HG03039 (cell line): ENCODE results near the gene NSMF.
"Not testable (repeated sequence)": the region's sequence is repeated elsewhere in the genome, so short reads cannot be mapped to it uniquely, and the experiment has no call there.

ENCODE experiments used
- ATAC-seq: cut with Tn5 transposase; IDR thresholded peaks from one replicate; pipeline ENCODE4 v1.9.1; 2021; ENCODE audit warnings: mild to moderate bottlenecking, moderate library complexity; ENCODE audit not compliant: unreplicated experiment

Gene NSMF

DNA sequence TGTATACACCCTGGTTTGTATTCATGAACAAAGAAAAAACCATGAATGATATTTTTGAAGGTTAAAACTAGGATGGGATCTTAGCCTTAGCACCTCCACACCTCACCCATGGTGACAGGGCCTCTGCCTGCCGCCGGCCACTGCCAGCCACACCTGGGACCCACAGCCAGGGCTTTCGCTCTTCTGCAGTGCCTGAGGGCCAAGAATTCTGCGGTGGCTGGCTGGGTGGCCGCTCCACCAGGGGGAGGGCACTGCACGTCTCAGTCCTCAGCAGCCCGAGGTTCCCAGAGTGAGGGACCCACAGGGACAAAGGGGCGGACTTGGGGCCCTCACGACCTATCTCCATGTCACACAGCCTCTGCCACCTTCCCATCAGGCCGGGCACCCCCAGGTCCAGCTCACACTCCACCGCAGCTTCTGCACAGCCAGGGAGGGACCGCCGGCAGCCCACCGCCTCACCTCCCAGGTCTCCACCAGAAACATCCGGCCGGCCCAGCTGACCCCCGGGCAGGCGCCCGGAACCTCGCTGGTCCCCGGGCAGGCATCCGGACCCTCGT lies 43.0 kb downstream of the NSMF start:
- no peak for ATAC-seq

DNA sequence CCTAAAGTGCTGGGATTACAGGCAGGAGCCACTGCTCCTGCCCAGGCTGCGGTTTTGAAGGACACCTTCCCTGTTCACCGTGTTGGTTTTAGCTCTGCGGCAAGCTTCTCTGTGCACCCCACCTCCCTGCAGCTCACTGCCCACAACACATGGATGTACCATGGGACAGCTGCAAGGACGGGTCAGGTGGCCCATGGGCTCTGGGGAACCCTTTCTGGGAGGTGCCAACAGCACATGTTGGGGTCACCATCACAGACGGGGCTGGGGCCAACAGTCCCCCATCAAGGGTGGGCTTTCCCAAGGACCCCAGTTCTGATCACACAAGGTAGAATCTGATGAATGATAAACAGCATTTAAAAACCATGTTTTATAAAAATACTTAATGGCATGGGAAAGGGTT lies 43.7 kb downstream of the NSMF start:
- ATAC-seq: no peak

DNA sequence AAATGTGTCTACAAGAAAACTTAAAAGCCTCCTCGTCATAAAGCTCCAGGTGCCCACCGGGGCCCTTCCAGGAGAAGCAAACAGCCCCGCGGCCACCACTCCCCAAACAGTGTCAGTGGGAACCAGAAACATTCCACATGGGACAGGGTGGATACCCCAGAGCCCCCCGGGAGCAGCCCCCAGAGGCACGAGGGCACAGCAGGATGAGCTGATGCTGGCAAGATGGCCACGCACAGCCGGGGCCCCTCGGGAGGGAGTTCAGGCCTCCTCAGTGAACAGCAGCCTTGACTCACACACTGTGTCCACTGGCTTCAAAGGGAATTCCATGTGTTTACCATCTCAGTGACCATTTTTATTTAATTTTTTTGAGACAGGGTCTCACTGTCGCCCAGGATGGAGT lies 46.7 kb downstream of the NSMF start:
- ATAC-seq: no peak

DNA sequence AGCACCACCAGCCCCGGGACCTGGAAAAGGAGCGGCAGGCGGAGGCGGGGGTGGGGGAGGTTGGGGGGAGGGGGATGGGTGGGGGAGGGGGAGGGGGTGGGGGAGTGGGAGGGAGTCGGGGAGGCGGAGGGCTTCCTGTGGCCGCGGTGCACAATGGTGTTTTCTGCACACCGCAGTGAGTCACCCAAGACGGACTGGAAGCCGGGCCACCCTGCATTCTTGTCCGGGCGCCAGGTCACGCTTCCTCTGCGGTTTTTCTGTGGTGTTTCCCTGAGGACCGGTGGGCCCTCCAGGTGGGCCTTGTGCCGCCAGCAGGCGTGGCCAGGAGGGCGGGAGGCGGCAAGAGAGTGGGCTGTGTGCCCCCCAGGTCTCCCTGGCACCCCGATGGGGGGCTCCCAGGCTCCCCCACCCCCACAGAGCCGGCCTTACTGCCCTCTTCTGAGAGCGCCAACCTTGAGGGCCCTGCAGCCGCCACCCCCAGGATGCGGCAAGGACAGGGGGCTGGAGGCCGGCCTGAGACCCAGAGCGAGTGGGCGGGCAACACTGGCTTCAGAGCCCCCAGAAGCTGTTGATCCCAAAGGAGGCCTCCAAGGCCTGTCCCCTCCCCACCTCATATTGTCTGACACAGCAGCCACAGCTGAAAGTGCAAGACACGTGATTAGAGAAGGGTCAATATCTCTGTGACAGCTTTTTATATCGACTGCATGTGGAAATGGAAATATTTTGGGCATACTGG lies 47.3 kb downstream of the NSMF start:
- ATAC-seq: no peak

DNA sequence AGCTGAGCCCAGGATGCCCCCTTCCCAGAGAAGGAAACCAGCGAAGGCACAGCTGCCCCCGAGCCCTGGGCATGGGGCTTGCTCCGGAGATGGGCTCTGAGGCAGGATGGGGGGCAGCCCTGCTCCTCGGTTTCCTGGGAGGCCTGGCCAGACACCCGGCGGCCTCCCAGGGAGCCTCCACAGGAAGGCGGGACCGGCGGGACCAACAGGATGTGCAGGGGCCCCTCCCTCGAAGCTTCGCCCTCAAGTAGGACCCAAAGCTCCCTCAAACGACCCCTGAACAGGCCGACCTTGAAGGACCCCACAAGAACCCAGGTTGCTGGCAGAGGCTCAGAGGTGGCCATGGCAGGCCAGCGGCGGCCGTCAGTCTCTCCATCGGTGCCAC lies 47.9 kb downstream of the NSMF start:
- ATAC-seq: no peak

DNA sequence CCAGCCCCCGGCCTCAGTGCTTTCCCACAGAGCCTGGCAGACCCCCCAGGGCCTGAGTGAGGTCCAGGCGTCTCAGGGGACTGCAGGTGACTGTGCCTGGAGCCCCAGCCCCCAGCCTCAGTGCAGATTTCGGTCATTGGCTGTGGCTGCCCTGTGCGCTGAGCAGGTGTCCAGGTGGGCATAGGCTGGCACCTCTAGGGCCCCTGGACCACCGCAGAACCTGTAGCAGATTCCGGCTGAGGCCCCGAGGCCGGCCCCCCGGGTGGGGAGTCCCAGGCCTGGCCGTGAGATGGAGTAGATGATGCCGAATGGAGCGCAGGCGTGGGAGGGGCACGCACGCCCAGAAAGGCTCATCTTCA lies 48.3 kb downstream of the NSMF start:
- ATAC-seq: no peak

DNA sequence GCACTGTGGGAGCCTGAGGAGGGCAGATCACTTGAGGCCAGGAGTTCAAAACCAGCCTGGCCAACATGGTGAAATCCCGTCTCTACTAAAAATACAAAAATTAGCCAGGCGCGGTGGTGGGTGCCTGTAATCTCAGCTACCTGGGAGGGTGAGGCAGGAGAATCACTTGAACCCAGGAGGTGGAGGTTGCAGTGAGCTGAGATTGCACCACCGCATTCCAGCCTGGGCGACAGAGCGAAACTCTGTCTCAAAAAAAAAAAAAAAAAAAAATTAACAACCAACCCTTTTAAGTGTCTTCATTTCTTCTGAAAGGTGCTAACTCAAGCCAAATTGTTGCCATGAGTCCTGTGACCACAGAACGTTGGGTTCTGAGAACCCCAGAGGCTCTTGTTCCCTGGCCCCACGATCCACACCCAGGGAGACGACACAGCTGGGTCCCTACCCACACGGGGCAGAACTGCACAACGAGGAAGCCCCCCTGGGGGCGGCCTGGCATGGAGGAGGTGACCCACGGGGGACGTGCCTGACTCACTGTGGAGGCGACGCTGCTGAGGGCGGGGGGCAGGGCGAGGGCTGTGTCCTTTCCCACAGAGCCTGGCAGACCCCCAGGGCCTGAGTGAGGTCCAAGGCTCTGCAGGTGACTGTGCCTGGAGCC lies 48.8 kb downstream of the NSMF start:
- ATAC-seq: not testable (repeated sequence)

DNA sequence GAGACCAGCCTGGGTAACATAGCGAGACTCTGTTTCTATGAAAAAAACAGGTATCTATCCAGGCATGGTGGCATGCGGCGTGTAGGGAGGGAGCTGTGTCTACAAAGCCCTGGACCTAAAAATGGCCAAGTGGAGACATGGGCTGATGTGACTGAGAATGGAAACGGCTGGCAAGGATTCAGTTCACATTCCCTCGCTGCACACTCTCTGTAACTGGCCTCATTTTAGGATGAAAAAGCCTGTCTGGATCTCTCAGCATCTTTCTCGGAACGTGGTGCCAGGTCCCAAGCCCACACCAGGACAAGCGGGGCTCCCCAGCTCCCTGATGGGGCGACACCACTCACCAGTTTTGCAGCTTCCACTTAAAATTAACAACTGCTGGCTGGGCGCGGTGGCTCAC lies 49.6 kb downstream of the NSMF start:
- no peak for ATAC-seq

DNA sequence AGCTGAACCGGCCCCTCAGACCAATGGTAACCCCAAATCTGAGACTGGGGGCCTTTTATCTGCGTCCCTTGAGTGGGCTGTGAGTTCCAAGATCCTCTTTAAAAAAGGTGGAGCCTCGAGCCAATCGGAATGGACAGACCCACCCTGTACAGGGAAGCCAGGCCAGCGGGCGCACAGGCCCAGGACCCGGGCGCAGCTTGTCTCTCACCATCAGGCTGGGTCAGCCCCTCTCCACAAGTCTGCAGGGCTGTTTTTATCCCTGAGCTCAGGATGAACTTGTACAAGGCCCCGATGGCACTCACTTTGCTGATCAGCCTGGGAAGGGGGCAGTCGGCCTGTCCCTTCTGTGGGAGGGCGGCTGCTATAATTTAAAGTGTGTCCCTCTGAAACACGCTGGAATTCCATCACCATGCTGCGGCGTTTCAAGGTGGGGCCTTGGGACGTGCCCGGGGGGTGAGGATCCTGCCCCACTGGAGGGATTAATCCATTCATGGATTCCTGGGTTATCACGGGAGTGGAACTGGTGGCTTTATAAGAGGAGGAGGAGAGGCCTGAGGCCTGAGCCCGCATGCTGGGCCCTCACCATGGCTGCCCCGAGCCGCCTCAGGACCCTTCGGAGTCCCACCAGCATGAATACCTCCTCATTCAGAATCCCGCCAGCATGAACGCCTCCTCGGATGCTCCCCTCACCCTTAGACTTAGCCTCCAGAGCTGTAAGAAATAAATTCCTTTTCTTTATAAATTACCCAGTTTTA lies 50.3 kb downstream of the NSMF start:
- ATAC-seq: no peak

DNA sequence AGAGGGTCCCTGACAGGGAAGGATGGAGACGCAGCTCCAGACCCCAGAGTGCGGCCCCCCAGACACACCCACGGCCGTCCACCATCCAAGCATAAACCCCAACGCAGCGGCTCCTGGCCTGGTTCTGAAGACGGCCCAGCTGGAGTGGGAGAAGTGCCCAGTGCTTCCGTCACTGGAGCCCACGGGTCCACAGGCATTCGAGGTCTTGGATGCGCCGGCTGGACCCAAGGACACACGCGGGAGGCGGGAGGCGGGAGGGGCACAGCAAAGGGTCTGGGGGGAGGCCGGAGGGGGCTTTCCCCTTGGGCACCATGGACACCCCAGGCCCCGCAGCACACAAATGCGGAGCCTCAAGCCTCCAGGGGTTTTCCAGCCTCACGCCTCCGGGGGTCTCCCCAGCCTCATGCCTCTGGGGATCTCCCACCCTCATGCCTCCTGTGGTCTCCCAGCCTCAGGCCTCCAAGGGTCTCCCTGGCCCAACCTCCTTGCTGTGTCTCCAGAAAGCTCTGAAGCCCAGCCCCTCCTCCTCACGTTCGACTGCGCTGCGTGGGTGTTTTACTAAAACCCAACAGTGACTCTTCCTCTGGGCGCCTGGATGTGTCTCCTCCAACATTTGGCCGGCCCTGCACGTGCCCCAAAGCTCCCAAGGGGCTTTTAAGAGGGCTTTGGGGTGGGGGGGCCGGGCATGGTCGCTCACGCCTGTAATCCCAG lies 51.4 kb downstream of the NSMF start:
- no peak for ATAC-seq

DNA sequence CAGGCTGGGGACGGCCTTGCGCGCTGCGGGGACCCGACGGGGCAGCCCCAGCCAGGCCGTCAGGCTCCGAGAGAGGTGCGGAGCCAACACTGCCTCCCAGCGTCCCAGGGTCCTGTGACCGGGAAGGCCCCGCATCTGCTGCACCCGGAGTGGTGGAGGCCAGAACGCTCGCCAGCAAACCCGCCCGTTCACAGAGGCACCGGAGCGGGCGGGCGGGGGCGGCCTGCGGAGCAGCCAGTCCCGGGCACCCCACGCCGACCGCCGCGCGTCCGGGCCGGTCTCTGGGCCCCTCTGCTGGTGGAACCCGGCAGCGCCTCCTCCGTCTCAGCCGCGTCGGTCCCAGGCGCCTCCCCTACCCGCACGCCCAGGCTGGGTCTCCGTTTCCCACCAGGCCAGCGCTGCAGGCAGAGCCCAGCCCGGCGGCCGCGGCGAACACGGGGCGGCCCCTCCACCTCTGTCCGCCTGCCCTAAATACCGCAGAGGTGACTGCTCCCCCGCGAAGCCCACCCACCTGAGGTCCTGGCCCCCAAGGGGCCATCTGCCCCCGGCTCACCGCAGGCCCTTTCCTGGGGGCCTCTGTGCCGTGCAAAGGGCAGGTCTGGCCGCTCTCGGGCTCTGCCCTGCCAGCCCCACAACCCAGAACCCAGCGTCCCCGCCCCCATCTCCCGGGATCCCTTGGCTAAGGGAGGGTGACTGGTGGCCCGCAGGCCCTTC lies 52.1 kb downstream of the NSMF start:
- no peak for ATAC-seq

DNA sequence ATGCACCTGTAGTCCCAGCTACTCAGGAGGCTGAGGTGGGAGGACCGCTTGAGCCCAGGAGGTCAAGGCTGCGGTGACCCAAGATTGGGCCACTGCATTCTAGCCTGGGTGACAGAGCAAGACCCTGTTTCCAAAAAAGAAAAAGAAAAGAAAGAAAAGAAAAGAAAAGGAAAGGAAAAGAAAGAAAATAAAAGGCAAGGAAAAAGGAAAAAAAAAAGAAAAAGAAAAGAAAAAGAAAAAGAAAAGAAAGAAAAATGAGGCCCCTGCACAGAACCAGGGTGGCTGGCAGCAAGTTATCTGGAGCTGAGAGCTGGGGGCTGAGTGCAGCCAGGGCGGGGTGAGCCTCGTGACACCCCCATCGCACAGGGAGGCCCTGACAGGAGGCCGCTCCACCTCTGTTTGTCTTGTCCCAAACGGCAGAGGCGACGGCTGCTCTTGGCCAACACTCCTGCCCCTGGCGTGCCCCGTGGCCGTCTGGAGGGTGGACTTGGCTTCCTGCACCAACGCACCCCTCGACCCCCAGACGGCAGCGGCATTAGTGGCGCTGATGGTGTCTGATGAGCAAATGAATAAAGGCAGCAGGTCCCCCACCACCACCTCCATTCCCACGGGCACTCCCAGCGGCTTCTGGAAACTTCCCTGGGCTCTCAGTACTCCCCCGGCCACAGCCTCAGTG lies 52.9 kb downstream of the NSMF start:
- no peak for ATAC-seq

DNA sequence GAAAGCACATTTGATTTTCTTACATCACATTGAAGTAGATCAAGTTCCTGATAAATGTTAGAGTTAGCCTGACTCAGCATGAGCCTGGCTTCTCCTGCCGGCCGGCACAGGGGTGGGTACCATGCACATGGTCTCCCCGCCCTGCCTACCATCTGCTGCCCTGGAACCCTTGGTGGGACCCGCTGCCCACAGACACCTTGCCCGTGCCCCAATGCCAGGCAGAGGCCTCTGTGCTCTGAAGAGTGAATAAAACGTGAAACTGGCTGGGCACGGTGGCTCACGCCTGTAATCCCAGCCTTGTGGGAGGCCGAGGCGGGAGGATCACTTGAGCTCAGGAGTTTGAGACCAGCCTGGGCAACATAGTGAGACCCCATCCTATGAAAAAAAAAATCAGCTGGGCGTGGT lies 53.5 kb downstream of the NSMF start:
- ATAC-seq: no peak

DNA sequence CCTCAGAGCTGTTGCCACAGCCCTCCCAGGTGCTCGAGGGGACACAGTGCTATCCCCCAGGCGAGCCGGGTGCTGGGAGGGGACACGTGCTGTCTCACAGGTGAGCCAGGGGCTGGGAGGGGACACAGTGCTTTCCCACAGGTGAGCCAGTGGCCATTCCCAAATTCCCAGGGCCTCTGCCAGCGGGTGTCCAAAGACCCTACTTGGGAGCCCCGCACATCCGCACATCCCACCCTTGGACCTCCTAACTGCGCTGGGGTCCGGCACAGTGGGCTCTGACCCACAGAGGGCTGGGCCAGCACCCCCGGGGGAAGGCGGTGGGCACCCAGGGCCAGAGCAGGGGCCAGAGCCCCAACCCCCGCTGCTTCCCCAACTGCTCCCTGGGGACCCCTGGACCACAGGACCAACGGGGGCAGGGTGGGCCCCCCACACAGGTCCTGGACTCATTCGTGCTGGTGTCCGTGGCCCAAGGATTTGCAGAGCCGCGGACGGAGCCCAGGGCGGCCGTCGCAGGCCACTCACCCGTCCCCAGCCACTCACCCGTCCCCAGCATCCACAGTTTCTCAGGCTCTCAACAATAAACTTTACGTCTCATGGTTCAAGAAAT lies 54.1 kb downstream of the NSMF start:
- no peak for ATAC-seq

DNA sequence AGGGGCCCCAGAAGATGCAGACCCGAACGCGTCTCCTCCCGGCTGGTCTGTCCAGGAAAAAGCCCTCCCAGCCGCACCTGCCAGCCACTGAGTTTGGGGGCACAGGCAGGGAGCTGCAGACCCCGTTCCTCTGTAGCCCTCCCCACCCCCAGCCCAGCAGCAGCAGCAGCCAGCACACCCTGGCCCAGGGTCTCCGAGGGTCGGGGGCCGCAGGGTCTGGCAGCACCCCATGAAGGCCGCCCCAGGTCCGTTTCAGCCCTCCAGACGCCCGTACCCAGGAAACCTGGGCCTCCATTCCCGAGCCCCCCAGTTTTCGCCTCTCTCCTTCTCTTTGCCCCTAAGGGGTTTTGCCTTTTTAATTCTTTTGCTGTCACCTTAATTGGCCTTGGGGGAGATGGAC lies 55.9 kb downstream of the NSMF start:
- ATAC-seq: no peak

DNA sequence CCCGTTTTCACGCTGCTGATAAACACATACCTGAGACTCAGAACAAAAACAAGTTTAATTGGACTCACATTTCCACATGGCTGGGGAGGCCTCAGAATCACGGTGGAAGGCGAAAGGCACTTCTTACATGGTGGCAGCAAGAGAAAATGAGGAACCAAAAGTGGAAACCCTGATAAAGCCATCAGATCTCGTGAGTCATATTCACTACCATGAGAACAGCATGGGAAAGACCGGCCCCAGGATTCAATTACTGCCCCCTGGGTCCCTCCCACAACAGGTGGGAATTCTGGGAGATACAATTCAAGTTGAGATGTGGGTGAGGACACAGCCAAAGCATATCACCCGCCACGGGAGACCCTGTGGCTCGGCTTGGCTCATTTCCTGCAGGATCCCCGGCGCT lies 56.4 kb downstream of the NSMF start:
- no peak for ATAC-seq

DNA sequence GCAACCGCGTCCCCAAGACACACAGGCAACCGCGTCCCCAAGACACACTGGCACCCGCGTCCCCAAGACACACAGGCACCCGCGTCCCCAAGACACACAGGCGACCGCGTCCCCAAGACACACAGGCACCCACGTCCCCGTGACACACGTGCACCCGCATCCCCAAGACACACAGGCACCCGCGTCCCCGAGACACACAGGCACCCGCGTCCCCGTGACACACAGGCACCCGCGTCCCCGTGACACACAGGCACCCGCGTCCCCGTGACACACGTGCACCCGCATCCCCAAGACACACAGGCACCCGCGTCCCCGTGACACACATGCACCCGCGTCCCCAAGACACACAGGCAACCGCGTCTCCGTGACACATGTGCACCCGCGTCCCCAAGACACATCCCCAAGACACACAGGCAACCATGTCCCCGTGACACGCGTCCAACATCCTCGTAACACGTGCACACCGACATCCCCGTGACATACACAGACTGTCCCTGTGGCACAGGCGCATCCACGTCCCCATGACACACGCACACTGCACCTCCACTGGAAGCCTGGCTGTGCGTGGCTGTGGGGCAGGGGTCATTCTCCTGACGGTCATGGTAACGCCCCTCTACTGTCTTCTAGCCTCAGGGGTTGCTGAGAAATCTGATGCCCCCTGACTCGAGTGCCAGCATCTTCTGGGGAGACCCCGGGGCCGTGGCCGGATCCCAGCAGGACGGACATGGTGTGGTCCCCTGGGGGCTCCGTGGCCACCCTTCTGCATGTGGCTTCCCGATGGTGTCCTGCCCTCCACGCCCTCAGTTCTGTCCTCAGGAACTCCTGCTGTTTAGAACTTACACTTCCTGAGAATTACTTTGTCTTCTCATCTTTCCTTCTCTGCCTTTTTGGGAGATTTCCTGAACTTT lies 60.3 kb downstream of the NSMF start:
- no peak for ATAC-seq

DNA sequence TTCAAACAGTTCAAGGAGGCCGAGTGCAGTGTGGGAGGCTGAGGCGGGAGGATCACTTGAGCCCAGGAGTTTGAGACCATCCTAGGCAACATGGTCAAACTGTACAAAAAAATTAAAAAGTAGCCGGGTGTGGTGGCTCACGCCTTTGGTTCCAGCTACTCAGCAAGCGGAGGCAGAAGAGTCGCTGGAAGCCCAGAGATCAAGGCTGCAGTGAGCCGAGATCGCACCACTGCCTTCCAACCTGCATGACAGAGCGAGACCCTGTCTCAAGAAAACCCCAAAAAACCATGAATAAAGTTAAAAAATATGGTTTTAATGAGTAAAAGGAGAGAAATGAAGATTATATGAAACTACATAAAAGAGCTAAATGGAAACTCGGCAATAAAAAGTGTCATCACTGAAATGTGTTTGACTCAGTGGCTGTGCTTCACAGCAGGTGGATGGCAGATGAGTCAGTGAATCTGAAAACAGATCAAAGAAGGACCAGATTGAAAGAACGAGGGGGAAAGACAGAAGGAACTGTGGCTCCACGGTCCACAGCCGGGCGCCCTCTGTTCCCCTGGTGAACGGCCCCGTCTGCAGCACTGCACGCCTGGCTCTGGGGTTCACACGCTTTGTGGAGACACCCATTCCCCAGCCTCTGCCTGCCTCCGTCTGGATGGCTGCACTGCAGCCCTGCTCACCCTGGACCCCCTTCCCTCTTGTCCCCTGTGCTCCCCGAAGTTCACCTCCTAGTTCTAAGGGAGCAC lies 61.3 kb downstream of the NSMF start:
- no peak for ATAC-seq
